HepG2 (cell line): ENCODE data around the gene ZCCHC24. TPM values are rescaled to one million over a fixed set of nuclear protein-coding genes. Genes with fewer than 3 reads are reported as not detected.

Source experiments
- ATAC-seq: fragments of 200-7000 bp; cut with Tn5 transposase; 3 replicates; pipeline ENCODE4 v1.9.1; 2020; ENCODE audit warnings: mild to moderate bottlenecking, moderate library complexity
- BruUV-seq: library from RNA; stranded (reverse); fragments of 400-500 nt; replicated peaks from 2 replicates; lab custom pipeline; 2021; lab: Mats Ljungman, UMichigan
- CTCF ChIA-PET: fragments of 300-600 bp; formaldehyde crosslinking; extraction: SDS; loops from one replicate; lab custom pipeline; 2021; ENCODE audit warnings: low total read pairs, inconsistent platforms, low intra/inter-chr PET ratio; lab: Yijun Ruan, JAX
- POLR2A ChIA-PET: fragments of 350-600 bp; sonication (Branson Sonifier 250); formaldehyde crosslinking; loops from one replicate; lab custom pipeline; 2020; ENCODE audit warnings: antibody characterized with exemption, inconsistent platforms; lab: Yijun Ruan, JAX
- DNase-seq: peaks from one replicate; pipeline ENCODE4 v3.0.0-alpha.2; 2015; ENCODE audit warnings: low spot score
- FAIRE-seq: peaks from 3 replicates; lab custom pipeline; 2011; peaks lifted over from hg19 to GRCh38; lab: Jason Lieb, UNC
- H2AFZ ChIP-seq: one replicate; pipeline ENCODE4 v1.6.1; 2011; ENCODE audit warnings: low read length, inconsistent platforms
- H3K27ac ChIP-seq: fragments of 300-600 bp; 3 replicates; pipeline ENCODE4 v1.8.0; 2011; ENCODE audit warnings: mixed run types, mild to moderate bottlenecking, mixed read lengths, low read length, inconsistent platforms; ENCODE audit not compliant: insufficient read depth; ENCODE audit errors: extremely low read length
- H3K27me3 ChIP-seq, 2 experiments: fragments of 200-600 bp in 1 of 2; 2 replicates in 1 of 2; 3 replicates in 1 of 2; pipeline versions ENCODE4 v1.6.0 to v1.8.0; 2011; ENCODE audit warnings: low read length in 2 of 2, mild to moderate bottlenecking in 2 of 2, moderate library complexity in 2 of 2, inconsistent platforms in 1 of 2; ENCODE audit not compliant: insufficient read depth in 2 of 2, control insufficient read depth in 1 of 2
- H3K36me3 ChIP-seq, 2 experiments: fragments of 200-600 bp in 1 of 2; replicated peaks in 1 of 2; 2 replicates in 1 of 2; 3 replicates in 1 of 2; pipeline versions ENCODE4 v1.5.1 to v1.8.0; 2011; ENCODE audit warnings: low read length in 2 of 2, inconsistent platforms in 1 of 2; ENCODE audit not compliant: insufficient read depth in 2 of 2, control insufficient read depth in 1 of 2
- H3K4me1 ChIP-seq: 2 replicates; pipeline ENCODE4 v1.5.1; 2012; ENCODE audit warnings: low read length, inconsistent platforms; ENCODE audit not compliant: insufficient read depth
- H3K4me2 ChIP-seq: 2 replicates; pipeline ENCODE4 v1.6.0; 2011; ENCODE audit warnings: low read depth, low read length, inconsistent platforms
- H3K4me3 ChIP-seq, 3 experiments: fragments of 200-600 bp in 1 of 3; sonication (generic), shearing (Covaris generic) in 1 of 3; replicated peaks in 1 of 3; 2 replicates each; pipeline ENCODE4 v1.5.1; 2011 to 2016; ENCODE audit warnings: low read length in 3 of 3, inconsistent platforms in 2 of 3, low read depth in 2 of 3, mild to moderate bottlenecking in 2 of 3, control low read depth in 1 of 3, mixed read lengths in 1 of 3; ENCODE audit not compliant: insufficient read depth in 1 of 3
- H3K79me2 ChIP-seq: one replicate; pipeline ENCODE4 v1.6.1; 2011; ENCODE audit warnings: low read length, inconsistent platforms; ENCODE audit not compliant: insufficient read depth
- H3K9ac ChIP-seq: 2 replicates; pipeline ENCODE4 v1.6.0; 2011; ENCODE audit warnings: mild to moderate bottlenecking, low read depth, low read length, inconsistent platforms; ENCODE audit not compliant: insufficient read depth
- H3K9me3 ChIP-seq: 2 replicates; pipeline ENCODE4 v1.5.1; 2012; ENCODE audit warnings: mild to moderate bottlenecking, low read length
- H4K20me1 ChIP-seq: 2 replicates; pipeline ENCODE4 v1.6.0; 2011; ENCODE audit warnings: inconsistent platforms, mild to moderate bottlenecking, low read length, moderate library complexity; ENCODE audit not compliant: insufficient read depth
- DPF2 ChIP-seq: sonication (generic); formaldehyde crosslinking; IDR thresholded peaks from 2 replicates; pipeline ENCODE4 v1.4.0; 2020; ENCODE audit warnings: mild to moderate bottlenecking, low read depth, missing genetic modification reagents, borderline replicate concordance
- FOXC1 ChIP-seq: sonication (generic); formaldehyde crosslinking; IDR thresholded peaks from 2 replicates; pipeline ENCODE4 v1.8.0; 2022; ENCODE audit warnings: mild to moderate bottlenecking, missing genetic modification reagents, borderline replicate concordance
- MIER2 ChIP-seq: IDR thresholded peaks from 2 replicates; pipeline ENCODE4 v1.6.1; 2016; ENCODE audit warnings: missing biosample characterization, missing genetic modification reagents
- NCOA1 ChIP-seq: sonication (generic); formaldehyde crosslinking; IDR thresholded peaks from 2 replicates; pipeline ENCODE4 v1.9.0; 2021; ENCODE audit warnings: missing genetic modification reagents
- ZNF138 ChIP-seq: sonication (generic); formaldehyde crosslinking; IDR thresholded peaks from 2 replicates; pipeline ENCODE4 v1.5.0; 2020; ENCODE audit warnings: mild to moderate bottlenecking, low read depth, missing genetic modification reagents
- ZNF703 ChIP-seq: sonication (generic); formaldehyde crosslinking; IDR thresholded peaks from 2 replicates; pipeline ENCODE4 v1.5.1; 2020; ENCODE audit warnings: missing genetic modification reagents, mild to moderate bottlenecking, moderate library complexity, borderline replicate concordance
- ZNF746 ChIP-seq: sonication (generic); formaldehyde crosslinking; IDR thresholded peaks from 2 replicates; pipeline ENCODE4 v1.8.0; 2022; ENCODE audit warnings: mild to moderate bottlenecking, missing genetic modification reagents
- WGBS: methylation state at CpG from one replicate; pipeline ENCODE4 v1.1.6; 2017; ENCODE audit warnings: low lambda C conversion rate; 5-methylcytosine and 5-hydroxymethylcytosine counted together
- in situ Hi-C: cut with HindIII; loops from 2 replicates; pipeline ENCODE4 v1.10.0; 2017; ENCODE audit warnings: low pct_unique_long_range_greater_than_20kb; ENCODE audit not compliant: extremely low pct_ligation_motif_present
- intact Hi-C: fragments of 100-400 bp; cut with micrococcal nuclease; formaldehyde crosslinking; loops from one replicate; pipeline ENCODE4 v1.10.0; 2022; ENCODE audit not compliant: unreplicated experiment
- polyA plus RNA-seq, 8 experiments: library from polyadenylated mRNA; depleted of rRNA in 3 of 8; stranded (reverse) in 7 of 8; unstranded in 1 of 8; fragments of >200 nt; fragmentation: Illumina TruSeq in 4 of 8; extraction: Trizol in 4 of 8; gene quantifications; 2 replicates each; pipeline versions ENCODE4 v1.2.1 to v1.2.3, GENCODE V29; 2011 to 2016; ENCODE audit warnings: low read depth in 4 of 8, missing spikeins in 1 of 8, mixed read lengths in 1 of 8; ENCODE audit not compliant: insufficient read depth in 1 of 8
- total RNA-seq, 5 experiments: library from RNA; depleted of rRNA; stranded (reverse); fragments of >200 nt; fragmentation: Illumina TruSeq; extraction: Trizol; gene quantifications; 2 replicates each; pipeline ENCODE4 v1.2.3, GENCODE V29; 2016; ENCODE audit warnings: low read depth in 1 of 5
- TF ChIP-seq, protein P1 (sequence below): sonication (generic); formaldehyde crosslinking; conservative IDR thresholded peaks from 2 replicates; pipeline ENCODE4 v1.4.0; 2020; ENCODE audit warnings: missing genetic modification reagents
- TF ChIP-seq, protein P2 (sequence below): sonication (generic); formaldehyde crosslinking; IDR thresholded peaks from 2 replicates; pipeline ENCODE4 v1.9.0; 2021; ENCODE audit warnings: mild to moderate bottlenecking, missing genetic modification reagents
- TF ChIP-seq, protein P3 (sequence below): IDR thresholded peaks from 2 replicates; pipeline ENCODE4 v1.6.1; 2016; ENCODE audit warnings: low read depth, control low read depth

The ZCCHC24 gene
- total and polyA plus RNA-seq, 2 of the 13 experiments (the other 11 are each of a cell fraction or from before 2014, with no cell fraction given): 3.1 to 7.9 TPM

DNA sequence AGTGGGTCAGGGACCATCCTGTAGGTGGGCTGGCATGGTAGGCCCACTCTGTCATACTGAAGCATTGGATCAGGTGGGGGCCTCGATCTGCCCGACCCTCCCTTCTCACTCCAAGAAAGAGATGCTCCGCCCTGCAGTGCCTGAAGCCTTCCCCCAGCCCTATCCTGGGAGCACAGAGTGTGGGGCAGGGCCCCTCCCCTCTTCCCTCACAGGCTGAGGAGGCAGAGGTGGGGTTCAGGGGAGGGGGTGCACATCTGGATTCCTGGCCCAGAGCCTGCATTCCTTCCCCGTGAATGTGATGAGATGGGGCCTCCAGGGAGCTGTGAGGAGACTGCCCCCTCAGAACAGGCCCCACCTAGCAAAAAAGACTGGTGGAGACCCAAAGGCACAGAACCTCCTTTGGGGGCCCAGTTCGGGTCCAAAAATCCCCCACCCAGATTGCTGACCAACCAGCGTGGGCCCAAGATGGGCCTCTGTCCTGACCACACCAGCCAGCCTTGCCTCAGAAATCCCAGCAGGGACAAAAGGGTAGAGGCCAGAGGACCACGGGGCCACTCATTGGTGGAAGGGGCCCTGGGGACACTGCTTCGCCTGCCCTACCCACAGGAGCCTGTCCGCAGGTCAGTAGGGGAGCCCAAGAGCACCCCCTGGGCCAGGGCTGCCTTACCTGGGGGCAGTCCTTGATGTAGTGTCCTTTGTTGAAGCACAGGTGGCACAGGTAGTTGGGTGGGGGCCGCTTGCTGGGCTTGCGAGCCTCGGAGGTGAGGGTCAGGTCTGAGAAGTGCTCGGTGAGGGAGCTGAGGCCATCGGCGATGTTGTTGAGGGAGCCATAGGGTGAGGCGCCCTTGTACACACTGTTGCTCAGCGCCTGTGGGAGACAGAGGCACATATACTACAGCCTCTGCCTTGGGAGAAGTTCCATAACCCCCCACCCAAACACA, 13.3 kb downstream of the ZCCHC24 start (continued):
- TF ChIP-seq, protein P1, sequence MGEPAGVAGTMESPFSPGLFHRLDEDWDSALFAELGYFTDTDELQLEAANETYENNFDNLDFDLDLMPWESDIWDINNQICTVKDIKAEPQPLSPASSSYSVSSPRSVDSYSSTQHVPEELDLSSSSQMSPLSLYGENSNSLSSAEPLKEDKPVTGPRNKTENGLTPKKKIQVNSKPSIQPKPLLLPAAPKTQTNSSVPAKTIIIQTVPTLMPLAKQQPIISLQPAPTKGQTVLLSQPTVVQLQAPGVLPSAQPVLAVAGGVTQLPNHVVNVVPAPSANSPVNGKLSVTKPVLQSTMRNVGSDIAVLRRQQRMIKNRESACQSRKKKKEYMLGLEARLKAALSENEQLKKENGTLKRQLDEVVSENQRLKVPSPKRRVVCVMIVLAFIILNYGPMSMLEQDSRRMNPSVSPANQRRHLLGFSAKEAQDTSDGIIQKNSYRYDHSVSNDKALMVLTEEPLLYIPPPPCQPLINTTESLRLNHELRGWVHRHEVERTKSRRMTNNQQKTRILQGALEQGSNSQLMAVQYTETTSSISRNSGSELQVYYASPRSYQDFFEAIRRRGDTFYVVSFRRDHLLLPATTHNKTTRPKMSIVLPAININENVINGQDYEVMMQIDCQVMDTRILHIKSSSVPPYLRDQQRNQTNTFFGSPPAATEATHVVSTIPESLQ (CRISPR knock-in tag): no peak

DNA sequence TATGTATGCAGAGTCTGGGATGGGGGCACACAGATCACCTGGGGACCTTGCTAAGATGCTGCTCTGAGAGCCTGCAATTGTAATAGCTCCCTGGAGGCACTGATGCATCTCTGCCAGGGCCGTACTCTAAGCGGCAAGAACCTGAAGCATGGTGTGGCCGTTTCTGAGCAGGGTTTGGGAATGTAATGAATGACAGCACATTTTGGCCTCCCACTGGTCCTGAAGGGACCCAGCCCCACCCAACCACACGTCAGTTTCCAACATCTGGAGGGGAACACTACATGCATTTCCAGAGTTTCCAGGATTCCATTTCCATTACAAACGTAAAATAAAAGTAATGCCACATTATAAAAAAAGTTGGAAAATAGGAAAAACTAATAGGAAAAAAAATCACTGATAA, 14.0 kb downstream of the ZCCHC24 start:
- intact Hi-C loops (loop anchor here (5.0 kb wide), 1 partner anchor 36 kb away; no protein-coding TSS in a partner anchor), in situ Hi-C loops (no loop called here)
- ATAC-seq (no peak; the same call in 2 of the 3 replicates), DNase-seq (no peak), FAIRE-seq (no peak)
- Histone ChIP-seq H3K36me3 (peaks cover 0 to 2% of the 10 kb centered on the region in 2 experiments; a peak in 2 of 5 replicates), H4K20me1 (no peaks in the 10 kb centered on the region), H3K27me3 (no peaks in the 10 kb centered on the region), H3K4me3 (no peak overlapping the region), H3K27ac (no peak overlapping the region), H3K9ac (no peak overlapping the region), H3K9me3 (no peaks in the 10 kb centered on the region), H3K4me2 (peak overlapping the region; percentile 58), H3K79me2 (no peaks in the 10 kb centered on the region), H3K4me1 (peaks cover 45% of the 10 kb centered on the region), H2AFZ (no peak overlapping the region)
- ChIA-PET CTCF (no interaction called here), POLR2A (interaction anchor here (0.9 to 1.2 kb wide), 3 partner anchors 14 to 51 kb away, joined by 3 to 10 read pairs (median 3); partner anchors contain the start of gene ZCCHC24)
- 83% methylated on average over 4 of the region's 5 CpGs for WGBS
- no TSS peak for BruUV-seq
- TF ChIP-seq ZNF703 (CRISPR knock-in tag): no peak
- TF ChIP-seq ZNF138 (CRISPR knock-in tag): no peak
- no peak for TF ChIP-seq NCOA1
- TF ChIP-seq FOXC1 (CRISPR knock-in tag): no peak
- TF ChIP-seq, protein P2, sequence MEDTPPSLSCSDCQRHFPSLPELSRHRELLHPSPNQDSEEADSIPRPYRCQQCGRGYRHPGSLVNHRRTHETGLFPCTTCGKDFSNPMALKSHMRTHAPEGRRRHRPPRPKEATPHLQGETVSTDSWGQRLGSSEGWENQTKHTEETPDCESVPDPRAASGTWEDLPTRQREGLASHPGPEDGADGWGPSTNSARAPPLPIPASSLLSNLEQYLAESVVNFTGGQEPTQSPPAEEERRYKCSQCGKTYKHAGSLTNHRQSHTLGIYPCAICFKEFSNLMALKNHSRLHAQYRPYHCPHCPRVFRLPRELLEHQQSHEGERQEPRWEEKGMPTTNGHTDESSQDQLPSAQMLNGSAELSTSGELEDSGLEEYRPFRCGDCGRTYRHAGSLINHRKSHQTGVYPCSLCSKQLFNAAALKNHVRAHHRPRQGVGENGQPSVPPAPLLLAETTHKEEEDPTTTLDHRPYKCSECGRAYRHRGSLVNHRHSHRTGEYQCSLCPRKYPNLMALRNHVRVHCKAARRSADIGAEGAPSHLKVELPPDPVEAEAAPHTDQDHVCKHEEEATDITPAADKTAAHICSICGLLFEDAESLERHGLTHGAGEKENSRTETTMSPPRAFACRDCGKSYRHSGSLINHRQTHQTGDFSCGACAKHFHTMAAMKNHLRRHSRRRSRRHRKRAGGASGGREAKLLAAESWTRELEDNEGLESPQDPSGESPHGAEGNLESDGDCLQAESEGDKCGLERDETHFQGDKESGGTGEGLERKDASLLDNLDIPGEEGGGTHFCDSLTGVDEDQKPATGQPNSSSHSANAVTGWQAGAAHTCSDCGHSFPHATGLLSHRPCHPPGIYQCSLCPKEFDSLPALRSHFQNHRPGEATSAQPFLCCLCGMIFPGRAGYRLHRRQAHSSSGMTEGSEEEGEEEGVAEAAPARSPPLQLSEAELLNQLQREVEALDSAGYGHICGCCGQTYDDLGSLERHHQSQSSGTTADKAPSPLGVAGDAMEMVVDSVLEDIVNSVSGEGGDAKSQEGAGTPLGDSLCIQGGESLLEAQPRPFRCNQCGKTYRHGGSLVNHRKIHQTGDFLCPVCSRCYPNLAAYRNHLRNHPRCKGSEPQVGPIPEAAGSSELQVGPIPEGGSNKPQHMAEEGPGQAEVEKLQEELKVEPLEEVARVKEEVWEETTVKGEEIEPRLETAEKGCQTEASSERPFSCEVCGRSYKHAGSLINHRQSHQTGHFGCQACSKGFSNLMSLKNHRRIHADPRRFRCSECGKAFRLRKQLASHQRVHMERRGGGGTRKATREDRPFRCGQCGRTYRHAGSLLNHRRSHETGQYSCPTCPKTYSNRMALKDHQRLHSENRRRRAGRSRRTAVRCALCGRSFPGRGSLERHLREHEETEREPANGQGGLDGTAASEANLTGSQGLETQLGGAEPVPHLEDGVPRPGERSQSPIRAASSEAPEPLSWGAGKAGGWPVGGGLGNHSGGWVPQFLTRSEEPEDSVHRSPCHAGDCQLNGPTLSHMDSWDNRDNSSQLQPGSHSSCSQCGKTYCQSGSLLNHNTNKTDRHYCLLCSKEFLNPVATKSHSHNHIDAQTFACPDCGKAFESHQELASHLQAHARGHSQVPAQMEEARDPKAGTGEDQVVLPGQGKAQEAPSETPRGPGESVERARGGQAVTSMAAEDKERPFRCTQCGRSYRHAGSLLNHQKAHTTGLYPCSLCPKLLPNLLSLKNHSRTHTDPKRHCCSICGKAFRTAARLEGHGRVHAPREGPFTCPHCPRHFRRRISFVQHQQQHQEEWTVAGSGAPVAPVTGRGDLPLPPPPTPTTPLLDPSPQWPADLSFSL (CRISPR knock-in tag): no peak
- no peak for TF ChIP-seq MIER2 (CRISPR knock-in tag)
- no peak for TF ChIP-seq DPF2 (CRISPR knock-in tag)
- TF ChIP-seq, protein P3, sequence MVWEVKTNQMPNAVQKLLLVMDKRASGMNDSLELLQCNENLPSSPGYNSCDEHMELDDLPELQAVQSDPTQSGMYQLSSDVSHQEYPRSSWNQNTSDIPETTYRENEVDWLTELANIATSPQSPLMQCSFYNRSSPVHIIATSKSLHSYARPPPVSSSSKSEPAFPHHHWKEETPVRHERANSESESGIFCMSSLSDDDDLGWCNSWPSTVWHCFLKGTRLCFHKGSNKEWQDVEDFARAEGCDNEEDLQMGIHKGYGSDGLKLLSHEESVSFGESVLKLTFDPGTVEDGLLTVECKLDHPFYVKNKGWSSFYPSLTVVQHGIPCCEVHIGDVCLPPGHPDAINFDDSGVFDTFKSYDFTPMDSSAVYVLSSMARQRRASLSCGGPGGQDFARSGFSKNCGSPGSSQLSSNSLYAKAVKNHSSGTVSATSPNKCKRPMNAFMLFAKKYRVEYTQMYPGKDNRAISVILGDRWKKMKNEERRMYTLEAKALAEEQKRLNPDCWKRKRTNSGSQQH (CRISPR knock-in tag): no peak
- TF ChIP-seq ZNF746 (CRISPR knock-in tag): no peak
